Body of pancreas (tissue), 4 donors: ENCODE measurements around the gene ATP6V1B1.

Experiments
- CTCF ChIP-seq, 7 experiments: fragments of 450-650 bp in 4 of 7; fragments of 200-600 bp in 3 of 7; sonication (generic) in 3 of 7; IDR thresholded peaks; one replicate each; pipeline ENCODE4 v1.5.1; 2016 to 2019; ENCODE audit warnings: antibody characterized with exemption in 7 of 7
- POLR2A ChIP-seq, 3 donors: fragments of 450-650 bp; IDR thresholded peaks; one replicate each; pipeline ENCODE4 v1.6.1; 2016; ENCODE audit warnings: antibody characterized with exemption in 3 of 3, mild to moderate bottlenecking in 2 of 3

GRCh38 chr2:70891572-70892357, 43.9 kb upstream of the ATP6V1B1 start:
- TF ChIP-seq CTCF (IDR thresholded peaks at IDR 0.05) (no peak), POLR2A (IDR thresholded peaks at IDR 0.05) (no peak)
